ENCODE results near the gene RER1. TPM values are rescaled to one million over a fixed set of nuclear protein-coding genes. Genes with fewer than 3 reads are reported as not detected.

RER1 gene
- total RNA-seq, 1 experiment from 2014 or later = 108 TPM

GRCh38 chr1:2358072-2358471 lies 33.6 kb upstream of the RER1 start:
- Histone ChIP-seq H3K79me2 (ENCODE audit: low read length) (no peaks in the 10 kb centered on the region), H3K36me3 (ENCODE audit: insufficient read depth, low read length) (no peaks in the 10 kb centered on the region), H3K27me3 (ENCODE audit: low read length) (no peaks in the 10 kb centered on the region), H3K9me3 (ENCODE audit: low read length) (no peaks in the 10 kb centered on the region), H4K20me1 (ENCODE audit: insufficient read depth, low read depth, low read length) (no peaks in the 10 kb centered on the region), H2AFZ (ENCODE audit: low read length) (no peak overlapping the region), H3K9me2 (replicated peaks; ENCODE audit: insufficient read depth, low read length) (no peaks in the 10 kb centered on the region), H3K4me3 (ENCODE audit: low read length) (no peak overlapping the region), H3K4me1 (ENCODE audit: low read length) (no peaks in the 10 kb centered on the region), H3K9ac (ENCODE audit: low read length) (no peak overlapping the region), H3K4me2 (ENCODE audit: low read depth, low read length, poor library complexity, severe bottlenecking) (no peak overlapping the region), H3K27ac (ENCODE audit: low read length) (no peak overlapping the region)
- DNase-seq = no peak

- no peaks in the 10 kb centered on the region for H4K20me1 ChIP-seq (ENCODE audit: insufficient read depth, low read depth, low read length)
- H3K27ac ChIP-seq (ENCODE audit: low read length) = no peak overlapping the region
- no peak overlapping the region for H3K4me3 ChIP-seq (ENCODE audit: low read length)
- no peak overlapping the region for H3K9ac ChIP-seq (ENCODE audit: low read length)
- H3K9me2 ChIP-seq (replicated peaks; ENCODE audit: insufficient read depth, low read length) = no peaks in the 10 kb centered on the region
- H3K4me1 ChIP-seq (ENCODE audit: low read length) = no peaks in the 10 kb centered on the region
- H3K27me3 ChIP-seq (ENCODE audit: low read length) = no peaks in the 10 kb centered on the region
- H2AFZ ChIP-seq (ENCODE audit: low read length) = no peak overlapping the region
- no peaks in the 10 kb centered on the region for H3K79me2 ChIP-seq (ENCODE audit: low read length)
- no peak overlapping the region for H3K4me2 ChIP-seq (ENCODE audit: low read depth, low read length, poor library complexity, severe bottlenecking)
- no peaks in the 10 kb centered on the region for H3K9me3 ChIP-seq (ENCODE audit: low read length)
- H3K36me3 ChIP-seq (ENCODE audit: insufficient read depth, low read length) = no peaks in the 10 kb centered on the region
- no peak for DNase-seq
Measured at GRCh38 chr1:2358651-2359640, 32.7 kb upstream of the RER1 start.

DNA sequence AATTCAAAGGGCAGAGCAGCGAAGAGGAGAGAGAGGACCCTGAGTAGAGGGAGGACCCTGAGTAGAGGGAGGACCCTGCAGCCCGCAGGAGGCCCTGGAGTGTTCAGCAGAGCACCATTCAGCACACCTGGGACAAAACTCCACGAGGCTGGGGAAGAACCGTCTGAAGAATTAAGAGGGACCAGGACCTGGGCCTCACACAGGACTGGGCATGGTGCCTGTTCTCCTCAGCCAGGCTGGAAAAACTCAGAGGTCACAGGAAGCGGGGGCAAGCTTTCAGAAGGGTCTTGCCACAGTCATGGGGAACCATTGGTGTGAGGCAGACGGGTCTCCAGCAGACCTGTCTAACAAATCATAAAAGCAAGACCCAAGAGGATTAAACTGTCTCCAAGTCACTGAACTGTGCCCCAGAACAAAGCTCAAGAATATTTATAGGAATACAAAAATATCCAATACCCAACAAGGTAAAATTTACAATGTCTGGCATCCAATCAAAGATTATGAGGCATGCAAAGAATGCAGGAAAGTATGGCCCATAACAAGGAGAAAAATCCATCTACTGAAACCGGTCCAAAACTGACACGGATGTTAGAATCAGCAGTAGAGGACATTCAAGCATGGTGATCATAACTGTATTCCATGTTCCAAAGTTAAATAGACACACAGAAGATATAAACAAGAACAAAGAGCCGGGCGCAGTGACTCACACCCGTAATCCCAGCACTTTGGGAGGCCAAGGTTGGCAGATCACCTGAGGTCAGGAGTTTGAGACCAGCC lies 30.9 kb upstream of the RER1 start:
- H3K9ac ChIP-seq (ENCODE audit: low read length) = no peak overlapping the region
- H3K4me1 ChIP-seq (ENCODE audit: low read length) = no peaks in the 10 kb centered on the region
- H3K27me3 ChIP-seq (ENCODE audit: low read length) = no peaks in the 10 kb centered on the region
- no peaks in the 10 kb centered on the region for H3K9me3 ChIP-seq (ENCODE audit: low read length)
- H3K36me3 ChIP-seq (ENCODE audit: insufficient read depth, low read length) = no peaks in the 10 kb centered on the region
- DNase-seq = no peak
- no peak overlapping the region for H3K27ac ChIP-seq (ENCODE audit: low read length)
- no peaks in the 10 kb centered on the region for H4K20me1 ChIP-seq (ENCODE audit: insufficient read depth, low read depth, low read length)
- H3K79me2 ChIP-seq (ENCODE audit: low read length) = no peaks in the 10 kb centered on the region
- no peak overlapping the region for H3K4me2 ChIP-seq (ENCODE audit: low read depth, low read length, poor library complexity, severe bottlenecking)
- H3K4me3 ChIP-seq (ENCODE audit: low read length) = no peak overlapping the region
- H2AFZ ChIP-seq (ENCODE audit: low read length) = no peak overlapping the region
- H3K9me2 ChIP-seq (replicated peaks; ENCODE audit: insufficient read depth, low read length) = no peaks in the 10 kb centered on the region

GRCh38 chr1:2363847-2364513 lies 27.7 kb upstream of the RER1 start:
- Histone ChIP-seq H3K27me3 (ENCODE audit: low read length) (no peaks in the 10 kb centered on the region), H3K4me1 (ENCODE audit: low read length) (no peaks in the 10 kb centered on the region), H2AFZ (ENCODE audit: low read length) (no peak overlapping the region), H3K27ac (ENCODE audit: low read length) (no peak overlapping the region), H3K79me2 (ENCODE audit: low read length) (no peaks in the 10 kb centered on the region), H3K9me2 (replicated peaks; ENCODE audit: insufficient read depth, low read length) (no peaks in the 10 kb centered on the region), H3K36me3 (ENCODE audit: insufficient read depth, low read length) (no peaks in the 10 kb centered on the region), H3K9me3 (ENCODE audit: low read length) (no peaks in the 10 kb centered on the region), H4K20me1 (ENCODE audit: insufficient read depth, low read depth, low read length) (no peaks in the 10 kb centered on the region), H3K9ac (ENCODE audit: low read length) (no peak overlapping the region), H3K4me2 (ENCODE audit: low read depth, low read length, poor library complexity, severe bottlenecking) (no peak overlapping the region), H3K4me3 (ENCODE audit: low read length) (no peak overlapping the region)
- no peak for DNase-seq

GRCh38 chr1:2368053-2368744 lies 23.4 kb upstream of the RER1 start:
- H3K9ac ChIP-seq (ENCODE audit: low read length) = no peak overlapping the region
- no peak overlapping the region for H3K4me2 ChIP-seq (ENCODE audit: low read depth, low read length, poor library complexity, severe bottlenecking)
- H3K4me1 ChIP-seq (ENCODE audit: low read length) = no peaks in the 10 kb centered on the region
- H3K27ac ChIP-seq (ENCODE audit: low read length) = no peak overlapping the region
- H2AFZ ChIP-seq (ENCODE audit: low read length) = no peak overlapping the region
- no peaks in the 10 kb centered on the region for H3K9me3 ChIP-seq (ENCODE audit: low read length)
- no peaks in the 10 kb centered on the region for H3K36me3 ChIP-seq (ENCODE audit: insufficient read depth, low read length)
- no peak overlapping the region for H3K4me3 ChIP-seq (ENCODE audit: low read length)
- H3K79me2 ChIP-seq (ENCODE audit: low read length) = no peaks in the 10 kb centered on the region
- no peaks in the 10 kb centered on the region for H4K20me1 ChIP-seq (ENCODE audit: insufficient read depth, low read depth, low read length)
- H3K9me2 ChIP-seq (replicated peaks; ENCODE audit: insufficient read depth, low read length) = no peaks in the 10 kb centered on the region
- H3K27me3 ChIP-seq (ENCODE audit: low read length) = no peaks in the 10 kb centered on the region
- DNase-seq = no peak

DNA sequence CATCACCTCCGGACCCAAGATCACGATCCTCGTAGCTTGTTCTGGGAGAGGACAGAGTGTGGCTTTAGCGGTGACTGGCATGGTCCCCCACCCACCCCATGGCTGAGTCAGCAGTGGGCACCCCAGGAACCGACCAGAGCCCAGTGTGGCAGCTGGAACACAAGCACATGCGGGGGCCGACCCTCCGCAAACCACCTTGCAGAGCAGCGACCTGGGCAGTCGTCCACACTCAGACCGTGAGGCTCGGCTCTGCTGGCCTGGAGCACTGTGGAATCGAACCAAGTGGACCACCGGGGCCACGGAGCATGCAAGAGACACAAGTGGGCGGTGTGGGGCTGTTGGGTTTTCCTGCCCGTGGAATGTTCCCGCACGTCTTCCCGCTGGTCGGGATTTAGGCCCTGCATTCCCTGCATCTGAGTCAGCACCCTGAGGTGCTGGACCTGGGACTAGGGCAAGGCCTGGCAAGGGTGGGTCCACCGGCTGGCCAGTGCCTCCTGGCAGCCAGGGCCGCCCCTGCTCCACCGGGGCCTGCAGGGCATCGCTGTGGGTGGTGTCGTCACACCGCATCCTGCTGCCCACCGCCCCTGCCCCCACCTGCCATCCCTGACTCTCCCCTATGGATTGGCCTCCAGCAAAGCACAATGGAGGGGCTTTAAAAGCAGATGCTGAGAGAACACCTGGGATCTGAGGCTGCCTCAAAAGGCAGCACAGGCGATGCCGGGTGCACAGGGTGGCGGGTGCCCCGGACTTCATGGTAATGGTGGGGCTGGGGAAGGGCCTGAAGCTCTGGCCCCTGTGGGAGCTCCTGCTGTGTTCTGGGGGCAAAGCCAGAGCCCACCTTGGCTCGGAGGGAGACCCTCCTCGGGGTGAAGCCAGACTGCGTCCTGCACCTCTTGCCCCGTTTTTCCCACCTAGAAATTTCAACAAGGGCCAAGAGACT lies 18.8 kb upstream of the RER1 start:
- H3K36me3 ChIP-seq (ENCODE audit: insufficient read depth, low read length) = no peaks in the 10 kb centered on the region
- no peak overlapping the region for H3K4me2 ChIP-seq (ENCODE audit: low read depth, low read length, poor library complexity, severe bottlenecking)
- DNase-seq = no peak
- no peak overlapping the region for H3K27ac ChIP-seq (ENCODE audit: low read length)
- peaks cover 4% of the 10 kb centered on the region; the same call in 1 of the 2 replicates for H4K20me1 ChIP-seq (ENCODE audit: insufficient read depth, low read depth, low read length)
- H3K9me2 ChIP-seq (replicated peaks; ENCODE audit: insufficient read depth, low read length) = no peaks in the 10 kb centered on the region
- H3K9ac ChIP-seq (ENCODE audit: low read length) = no peak overlapping the region
- H3K4me1 ChIP-seq (ENCODE audit: low read length) = peaks cover 12% of the 10 kb centered on the region
- H2AFZ ChIP-seq (ENCODE audit: low read length) = no peak overlapping the region
- H3K9me3 ChIP-seq (ENCODE audit: low read length) = no peaks in the 10 kb centered on the region
- no peaks in the 10 kb centered on the region for H3K79me2 ChIP-seq (ENCODE audit: low read length)
- H3K4me3 ChIP-seq (ENCODE audit: low read length) = no peak overlapping the region
- H3K27me3 ChIP-seq (ENCODE audit: low read length) = no peaks in the 10 kb centered on the region

DNA sequence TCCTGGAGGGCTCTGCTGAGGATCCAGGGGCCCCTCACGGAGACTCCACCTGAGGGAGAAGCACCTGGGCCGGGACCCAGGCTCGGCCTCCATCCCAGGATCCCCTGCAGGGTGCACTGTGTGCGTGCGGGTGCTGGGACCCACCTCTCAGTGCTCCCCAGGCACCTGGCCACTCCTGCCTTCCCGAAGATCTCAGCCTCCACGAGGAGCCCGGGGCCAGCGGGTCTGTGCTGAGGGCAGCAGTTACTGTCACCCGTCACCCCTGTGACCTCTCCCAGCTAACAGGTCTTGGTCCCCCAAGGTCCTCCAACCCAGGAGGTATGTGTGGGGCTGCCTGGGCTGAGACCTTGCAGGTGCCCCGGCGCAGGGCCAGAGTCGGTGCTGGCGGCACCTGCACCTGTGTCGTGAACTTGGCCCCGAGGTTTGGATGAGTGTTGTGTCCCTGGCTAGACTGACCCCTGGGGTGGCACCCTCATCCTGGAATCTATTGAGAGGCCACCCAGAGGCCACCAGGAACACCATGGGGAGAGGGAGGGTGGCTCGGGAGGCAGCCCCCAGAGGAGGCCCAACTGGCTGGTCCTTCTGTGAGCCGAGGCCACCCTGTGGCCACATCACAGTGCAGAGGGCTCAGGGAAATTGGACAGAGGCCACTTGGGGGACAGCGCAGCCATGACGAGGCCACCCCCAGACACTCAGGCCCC lies 17.9 kb upstream of the RER1 start:
- DNase-seq = no peak
- peaks cover 4% of the 10 kb centered on the region; the same call in 1 of the 2 replicates for H4K20me1 ChIP-seq (ENCODE audit: insufficient read depth, low read depth, low read length)

More for the DNA sequence above, 17.9 kb upstream of the RER1 start:
- no peaks in the 10 kb centered on the region for H3K9me3 ChIP-seq (ENCODE audit: low read length)
- no peaks in the 10 kb centered on the region for H3K79me2 ChIP-seq (ENCODE audit: low read length)
- H3K9ac ChIP-seq (ENCODE audit: low read length) = no peak overlapping the region
- H2AFZ ChIP-seq (ENCODE audit: low read length) = no peak overlapping the region
- no peak overlapping the region for H3K4me3 ChIP-seq (ENCODE audit: low read length)
- H3K36me3 ChIP-seq (ENCODE audit: insufficient read depth, low read length) = no peaks in the 10 kb centered on the region
- no peaks in the 10 kb centered on the region for H3K27me3 ChIP-seq (ENCODE audit: low read length)
- H3K9me2 ChIP-seq (replicated peaks; ENCODE audit: insufficient read depth, low read length) = no peaks in the 10 kb centered on the region
- peaks cover 12% of the 10 kb centered on the region for H3K4me1 ChIP-seq (ENCODE audit: low read length)
- no peak overlapping the region for H3K27ac ChIP-seq (ENCODE audit: low read length)
- no peak overlapping the region for H3K4me2 ChIP-seq (ENCODE audit: low read depth, low read length, poor library complexity, severe bottlenecking)
